Left ventricle myocardium inferior (tissue), 1 donor: Measurements from ENCODE around the gene ZSWIM5. TPM values are rescaled to one million over a fixed set of nuclear protein-coding genes. Genes with fewer than 3 reads are reported as not detected.
A peak's percentile ranks its signal among the peaks of the same experiment; 100 is the strongest.
"Not testable (repeated sequence)": the region's sequence is repeated elsewhere in the genome, so short reads cannot be mapped to it uniquely, and the experiment has no call there.

Experiments used
- DNase-seq: peaks from one replicate; pipeline ENCODE4 v3.0.0-alpha.2; 2020
- H3K27ac ChIP-seq: fragments of 200-600 bp; replicated peaks from 2 replicates; pipeline ENCODE4 v1.8.0; 2021
- H3K27me3 ChIP-seq: fragments of 200-600 bp; 2 replicates; pipeline ENCODE4 v1.8.0; 2021; ENCODE audit warnings: low read depth
- H3K36me3 ChIP-seq: fragments of 200-600 bp; 2 replicates; pipeline ENCODE4 v1.8.0; 2021
- H3K4me1 ChIP-seq: fragments of 200-600 bp; 2 replicates; pipeline ENCODE4 v1.8.0; 2021
- H3K4me3 ChIP-seq: fragments of 200-600 bp; 2 replicates; pipeline ENCODE4 v1.8.0; 2021; ENCODE audit warnings: mild to moderate bottlenecking, moderate library complexity
- H3K9me3 ChIP-seq: fragments of 200-600 bp; replicated peaks from 2 replicates; pipeline ENCODE4 v1.8.0; 2021
- intact Hi-C: fragments of 100-400 bp; cut with micrococcal nuclease; formaldehyde crosslinking; loops from one replicate; pipeline ENCODE4 v1.11.0; 2022
- long read RNA-seq: library from polyadenylated mRNA; unstranded; transcript quantifications from one replicate; pipeline ENCODE4 v2.0.0, GENCODE V29; 2021
- total RNA-seq: library from RNA; stranded (reverse); fragmentation: NEBNext Ultra II Directional; extraction: Animal tissue kit (Norgen Biotek cat#: 25700); gene quantifications from one replicate; pipeline ENCODE4 v1.2.1, GENCODE V29; 2021
- TF ChIP-seq, protein P1 (sequence below): fragments of 200-600 bp; IDR thresholded peaks from 2 replicates; pipeline ENCODE4 v1.8.0; 2021; ENCODE audit warnings: antibody characterized with exemption, mild to moderate bottlenecking, borderline replicate concordance
- donor health status: DM: no; HTN: yes; CAD: no; lungs with severe emphysema.

The ZSWIM5 gene
- total RNA-seq: 0.93 TPM
- long read RNA-seq, partial matches to known transcripts: 0 of 1 reads
- long read RNA-seq, other reads (novel, unspliced or antisense): 1 of 1 reads

DNA sequence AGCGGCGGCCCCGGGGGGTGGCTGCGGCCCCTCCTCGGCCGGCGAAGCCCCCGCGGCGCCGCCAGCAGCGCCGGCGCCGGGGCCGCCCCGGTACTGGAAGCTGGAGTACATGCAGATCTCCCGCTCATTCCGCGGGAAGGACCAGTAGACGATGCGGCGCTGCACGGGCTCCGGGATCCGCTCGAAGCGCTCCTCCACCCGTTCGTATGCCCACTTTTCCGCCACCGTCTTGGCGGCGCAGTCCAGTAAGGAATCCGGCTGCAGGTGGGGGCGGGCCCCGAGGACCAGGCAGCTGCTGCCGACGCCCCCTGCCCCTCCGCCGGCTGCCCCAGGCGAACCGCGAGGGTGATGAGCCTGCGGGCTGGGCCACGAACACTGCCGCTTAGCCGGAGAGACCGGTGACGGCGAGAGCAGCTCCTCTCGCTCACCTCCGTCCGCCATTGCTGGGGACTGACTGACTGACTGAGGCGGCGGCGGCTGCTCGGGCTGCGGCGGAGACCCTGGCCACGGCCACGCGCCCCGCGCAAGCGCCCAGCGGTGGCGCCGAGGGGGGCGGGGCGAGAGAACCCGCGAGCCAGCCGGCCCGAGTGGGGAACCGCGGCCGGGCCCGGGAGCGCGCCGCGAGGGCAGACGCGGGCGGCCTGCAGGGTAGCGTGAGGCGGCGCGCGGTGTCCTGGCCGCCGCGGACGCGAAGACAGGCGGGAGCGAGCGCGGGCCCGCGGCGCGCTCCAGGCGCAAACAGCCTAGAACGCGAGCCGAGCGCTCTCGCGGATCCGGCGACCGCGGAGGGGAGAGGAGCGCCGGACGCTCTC is at the start of gene ZSWIM5:
TSS of gene ZSWIM5 (minus strand) at position 696 of the 812 bp plus-strand sequence. CDS start at position 441, 255 bp downstream.
- Histone ChIP-seq H3K36me3 (no peaks in the 10 kb centered on the region), H3K4me3 (peak within 1 kb of the TSS; percentile 89), H3K27ac (peak within 1 kb of the TSS; percentile 88), H3K27me3 (peaks cover 8% of the 10 kb centered on the region), H3K9me3 (no peaks in the 10 kb centered on the region), H3K4me1 (peaks cover 20% of the 10 kb centered on the region)
- intact Hi-C loops: no loop called here
- TF ChIP-seq, protein P1, sequence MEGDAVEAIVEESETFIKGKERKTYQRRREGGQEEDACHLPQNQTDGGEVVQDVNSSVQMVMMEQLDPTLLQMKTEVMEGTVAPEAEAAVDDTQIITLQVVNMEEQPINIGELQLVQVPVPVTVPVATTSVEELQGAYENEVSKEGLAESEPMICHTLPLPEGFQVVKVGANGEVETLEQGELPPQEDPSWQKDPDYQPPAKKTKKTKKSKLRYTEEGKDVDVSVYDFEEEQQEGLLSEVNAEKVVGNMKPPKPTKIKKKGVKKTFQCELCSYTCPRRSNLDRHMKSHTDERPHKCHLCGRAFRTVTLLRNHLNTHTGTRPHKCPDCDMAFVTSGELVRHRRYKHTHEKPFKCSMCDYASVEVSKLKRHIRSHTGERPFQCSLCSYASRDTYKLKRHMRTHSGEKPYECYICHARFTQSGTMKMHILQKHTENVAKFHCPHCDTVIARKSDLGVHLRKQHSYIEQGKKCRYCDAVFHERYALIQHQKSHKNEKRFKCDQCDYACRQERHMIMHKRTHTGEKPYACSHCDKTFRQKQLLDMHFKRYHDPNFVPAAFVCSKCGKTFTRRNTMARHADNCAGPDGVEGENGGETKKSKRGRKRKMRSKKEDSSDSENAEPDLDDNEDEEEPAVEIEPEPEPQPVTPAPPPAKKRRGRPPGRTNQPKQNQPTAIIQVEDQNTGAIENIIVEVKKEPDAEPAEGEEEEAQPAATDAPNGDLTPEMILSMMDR: no peak
- peak; percentile 72 for DNase-seq

DNA sequence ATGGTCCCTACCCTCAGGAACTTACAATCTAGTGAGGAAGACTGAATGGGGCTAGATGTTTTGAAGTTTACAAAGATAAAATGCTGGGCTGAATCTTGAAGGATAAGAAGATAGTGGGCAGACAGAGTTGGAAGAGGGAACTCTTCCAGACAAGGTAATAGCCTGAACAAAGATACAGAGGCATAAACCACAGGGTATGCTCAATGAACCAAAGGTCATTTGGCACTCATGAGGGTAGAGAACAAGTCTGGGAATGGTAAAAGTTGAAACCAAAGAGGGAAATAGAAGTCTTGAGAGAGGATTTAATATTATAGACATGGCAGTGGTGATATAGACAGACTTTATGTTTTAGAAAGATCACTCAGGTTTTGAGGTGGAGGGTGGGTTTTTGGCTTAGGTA is 48.1 kb upstream of the ZSWIM5 start:
- TF ChIP-seq, protein P1: no peak
- no peak overlapping the region for H3K4me3 ChIP-seq
- DNase-seq: no peak
- intact Hi-C loops: no loop called here
- H3K36me3 ChIP-seq: no peaks in the 10 kb centered on the region
- no peak overlapping the region for H3K27ac ChIP-seq
- peaks cover 24% of the 10 kb centered on the region for H3K9me3 ChIP-seq
- H3K27me3 ChIP-seq: peaks cover 15% of the 10 kb centered on the region
- H3K4me1 ChIP-seq: no peaks in the 10 kb centered on the region

DNA sequence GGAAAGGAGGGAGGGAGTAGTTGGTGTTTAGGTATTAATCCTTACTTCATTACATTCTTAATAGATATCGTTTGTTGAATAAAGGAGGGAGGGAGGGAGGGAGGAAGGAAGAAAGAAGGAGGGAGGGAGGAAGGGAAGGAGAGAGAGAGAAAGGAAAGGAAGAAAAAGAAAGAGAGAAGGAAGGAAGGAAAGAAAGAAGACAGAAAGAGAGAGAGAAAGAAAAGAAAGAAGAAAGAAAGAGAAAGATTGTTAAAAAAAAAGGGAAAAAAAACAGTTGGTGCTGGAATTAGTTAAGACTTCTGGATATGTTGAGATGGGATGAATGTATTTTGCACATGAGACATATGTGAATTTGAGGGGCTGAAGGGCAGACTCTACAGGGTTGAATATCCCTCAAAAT is 44.1 kb upstream of the ZSWIM5 start:
- intact Hi-C loops: no loop called here
- TF ChIP-seq, protein P1: no peak
- H3K4me3 ChIP-seq: no peak overlapping the region
- H3K4me1 ChIP-seq: no peaks in the 10 kb centered on the region
- no peaks in the 10 kb centered on the region for H3K36me3 ChIP-seq
- no peak overlapping the region for H3K27ac ChIP-seq
- H3K9me3 ChIP-seq: no peaks in the 10 kb centered on the region
- H3K27me3 ChIP-seq: peaks cover 15% of the 10 kb centered on the region
- DNase-seq: no peak

DNA sequence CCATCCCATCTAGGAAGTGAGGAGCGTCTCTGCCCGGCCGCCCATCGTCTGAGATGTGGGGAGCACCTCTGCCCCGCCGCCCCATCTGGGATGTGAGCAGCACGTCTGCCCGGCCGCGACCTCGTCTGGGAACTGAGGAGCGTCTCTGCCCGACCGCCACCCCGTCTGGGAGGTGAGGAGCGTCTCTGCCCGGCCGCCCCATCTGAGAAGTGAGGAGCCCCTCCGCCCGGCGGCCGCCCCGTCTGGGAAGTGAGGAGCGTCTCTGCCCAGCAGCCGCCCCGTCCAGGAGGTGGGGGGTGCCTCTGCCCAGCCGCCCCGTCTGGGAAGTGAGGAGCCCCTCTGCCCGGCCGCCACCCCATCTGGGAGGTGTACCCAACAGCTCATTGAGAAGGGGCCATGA is 41.6 kb upstream of the ZSWIM5 start:
- intact Hi-C loops: not testable (repeated sequence)

DNA sequence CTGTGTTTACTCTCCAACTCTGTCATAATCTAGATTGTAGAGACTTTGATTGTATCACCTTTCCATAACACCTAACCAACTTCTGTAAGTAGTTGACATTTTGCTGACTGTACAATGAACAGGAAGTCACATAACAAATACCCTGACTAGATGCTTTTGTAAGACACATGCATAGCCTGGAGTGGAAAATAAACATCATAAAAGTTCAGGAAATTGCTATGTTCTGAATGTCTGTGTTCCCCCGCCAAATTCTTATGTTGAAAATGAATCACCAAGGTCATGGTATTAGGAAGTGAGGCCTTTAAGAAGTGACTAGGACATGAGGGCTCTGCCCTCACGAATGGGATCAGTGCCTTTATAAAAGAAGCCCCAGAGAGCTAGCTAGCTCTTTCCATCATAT is 40.4 kb upstream of the ZSWIM5 start:
- H3K27me3 ChIP-seq: peaks cover 13% of the 10 kb centered on the region
- no peaks in the 10 kb centered on the region for H3K36me3 ChIP-seq
- H3K4me1 ChIP-seq: no peaks in the 10 kb centered on the region
- intact Hi-C loops: no loop called here
- peaks cover 12% of the 10 kb centered on the region for H3K9me3 ChIP-seq
- H3K4me3 ChIP-seq: no peak overlapping the region
- TF ChIP-seq, protein P1: no peak
- no peak for DNase-seq
- no peak overlapping the region for H3K27ac ChIP-seq

More for the DNA sequence above, 41.6 kb upstream of the ZSWIM5 start:
- H3K36me3 ChIP-seq, H3K9me3 ChIP-seq, H3K4me3 ChIP-seq, H3K27ac ChIP-seq, H3K4me1 ChIP-seq, DNase-seq: not testable (repeated sequence)
- H3K27me3 ChIP-seq: peaks cover 15% of the 10 kb centered on the region

DNA sequence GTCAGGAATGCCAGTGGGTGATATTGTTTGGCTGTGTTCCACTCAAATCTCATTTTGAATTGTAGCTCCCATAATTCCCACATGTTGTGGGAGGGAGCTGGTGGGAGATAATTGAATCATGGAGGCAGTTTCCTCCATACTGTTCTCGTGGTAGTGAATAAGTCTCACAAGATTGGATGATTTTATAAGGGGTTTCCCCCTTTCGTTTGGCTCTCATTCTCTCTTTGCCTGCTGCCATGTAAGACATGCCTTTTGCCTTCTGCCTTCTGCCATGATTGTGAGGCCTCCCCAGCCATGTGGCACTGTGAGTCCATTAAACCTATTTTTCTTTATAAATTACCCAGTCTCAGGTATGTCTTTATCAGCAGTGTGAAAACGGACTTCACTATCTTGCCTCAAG is 40.0 kb upstream of the ZSWIM5 start:
- H3K4me3 ChIP-seq, intact Hi-C loops, H3K36me3 ChIP-seq, H3K27ac ChIP-seq, H3K4me1 ChIP-seq, DNase-seq: not testable (repeated sequence)
- Histone ChIP-seq H3K27me3 (peaks cover 11% of the 10 kb centered on the region), H3K9me3 (peaks cover 16% of the 10 kb centered on the region)
